Naive B cell (primary cell): ENCODE data around the gene NTM. TPM values are rescaled to one million over a fixed set of nuclear protein-coding genes. Genes with fewer than 3 reads are reported as not detected.

Source experiments
- ATAC-seq, 2 donors: fragments of 150-1000 bp; cut with Tn5 transposase; 2 replicates each; pipeline ENCODE4 v1.10.0; 2021; ENCODE audit warnings: low read depth in 2 of 2, mild to moderate bottlenecking in 2 of 2, moderate library complexity in 2 of 2
- DNase-seq: peaks from one replicate; pipeline ENCODE4 v3.0.0; 2022
- H3K27ac Mint-ChIP-seq, 6 donors: one replicate each; pipeline ENCODE4 v1.8.0; 2020 to 2022; ENCODE audit warnings: mild to moderate bottlenecking in 6 of 6, mixed read lengths in 6 of 6, moderate library complexity in 5 of 6, inconsistent platforms in 2 of 6
- H3K27me3 Mint-ChIP-seq, 3 donors: one replicate each; pipeline ENCODE4 v1.8.0; 2021 to 2022; ENCODE audit warnings: mixed read lengths in 3 of 3, mild to moderate bottlenecking in 1 of 3
- H3K36me3 Mint-ChIP-seq, 2 donors: one replicate each; pipeline ENCODE4 v1.8.0; 2020 to 2022; ENCODE audit warnings: mixed read lengths in 2 of 2, inconsistent platforms in 1 of 2, mild to moderate bottlenecking in 1 of 2
- H3K4me1 Mint-ChIP-seq, 3 donors: one replicate each; pipeline ENCODE4 v1.8.0; 2020 to 2022; ENCODE audit warnings: mixed read lengths in 3 of 3, inconsistent platforms in 1 of 3, mild to moderate bottlenecking in 1 of 3, moderate library complexity in 1 of 3
- H3K4me3 Mint-ChIP-seq, 8 donors: one replicate each; pipeline ENCODE4 v1.8.0; 2020 to 2022; ENCODE audit warnings: mild to moderate bottlenecking in 8 of 8, mixed read lengths in 8 of 8, moderate library complexity in 8 of 8, inconsistent platforms in 2 of 8
- H3K9me3 Mint-ChIP-seq, 7 donors: one replicate each; pipeline ENCODE4 v1.8.0; 2020 to 2022; ENCODE audit warnings: mixed read lengths in 7 of 7, mild to moderate bottlenecking in 5 of 7, inconsistent platforms in 2 of 7, moderate library complexity in 1 of 7
- polyA plus RNA-seq, 6 donors: library from polyadenylated mRNA; unstranded; fragments of 300-500 nt; fragmentation: Illumina TruSeq; gene quantifications; one replicate each; pipeline ENCODE4 v1.2.3, GENCODE V29; 2021; ENCODE audit warnings: low read depth in 6 of 6

The NTM gene
- polyA plus RNA-seq, 6 donors from 2014 or later: not detected

DNA sequence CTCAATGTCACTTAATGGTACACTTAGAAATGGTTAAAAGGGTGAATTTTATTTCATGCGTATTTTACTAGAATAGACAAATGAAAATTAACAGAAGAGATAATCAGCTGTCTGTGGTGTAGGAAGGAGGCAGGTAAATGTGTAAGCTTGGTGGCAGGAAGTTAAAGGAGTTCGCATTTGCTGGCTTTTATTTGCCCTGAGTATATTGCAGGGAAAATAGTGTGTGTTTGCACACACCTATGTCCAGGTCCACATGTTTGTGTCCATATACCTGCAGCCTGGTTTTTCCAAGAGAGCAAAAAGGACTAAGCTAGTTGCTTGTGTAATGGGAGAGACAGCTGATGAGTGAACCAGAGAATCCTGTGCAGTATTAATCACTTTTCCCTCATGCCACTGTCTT lies 16.0 kb downstream of the NTM start:
- Mint-ChIP-seq H3K27me3 (no peaks in the 10 kb centered on the region), H3K4me3 (no peak overlapping the region), H3K4me1 (no peaks in the 10 kb centered on the region), H3K36me3 (no peaks in the 10 kb centered on the region), H3K9me3 (peaks cover 0 to 6% (median 0%) of the 10 kb centered on the region in 7 donors), H3K27ac (no peak overlapping the region)
- ATAC-seq: no peak
- no peak for DNase-seq

DNA sequence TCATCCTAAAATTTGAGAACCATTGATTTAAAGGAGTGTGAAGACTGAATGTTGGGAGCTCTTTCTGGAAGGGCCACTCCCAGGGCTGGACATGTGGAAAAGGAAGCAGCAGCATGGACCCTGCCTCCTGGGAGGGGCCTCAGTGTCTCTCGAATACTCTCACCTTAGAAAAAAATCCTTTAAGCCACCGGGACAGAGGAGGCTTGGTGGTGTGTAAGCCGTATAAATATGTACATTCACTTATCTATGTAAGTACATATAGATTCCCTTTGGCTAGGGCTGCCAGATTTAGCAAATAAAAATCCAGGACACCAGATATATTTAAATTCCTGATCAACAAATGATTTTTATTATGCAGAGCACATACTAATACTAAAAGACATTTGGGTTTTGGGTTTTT lies 17.6 kb downstream of the NTM start:
- Mint-ChIP-seq H3K36me3 (no peaks in the 10 kb centered on the region), H3K27ac (no peak overlapping the region), H3K4me3 (no peak overlapping the region), H3K27me3 (no peaks in the 10 kb centered on the region), H3K9me3 (peaks cover 0 to 6% (median 0%) of the 10 kb centered on the region in 7 donors), H3K4me1 (no peaks in the 10 kb centered on the region)
- no peak for ATAC-seq
- no peak for DNase-seq

DNA sequence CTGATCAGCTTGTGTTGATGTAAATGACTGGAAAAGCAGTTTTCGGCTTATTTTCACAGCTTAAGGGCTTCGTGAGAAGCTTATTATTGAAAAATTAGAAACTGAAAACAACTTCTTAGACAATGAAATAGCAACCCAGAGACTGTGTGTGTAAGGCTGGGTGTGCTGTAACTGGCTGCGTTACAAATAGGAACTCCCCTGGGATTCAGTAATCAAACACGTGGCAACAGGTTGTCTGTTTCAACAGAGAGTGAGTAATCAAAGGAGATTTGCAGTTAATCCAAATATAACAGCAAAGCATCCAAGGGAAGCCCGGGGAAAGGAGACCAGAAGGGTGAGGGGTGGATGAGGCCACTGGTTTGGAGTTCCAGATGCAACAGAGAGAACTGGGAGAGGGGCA lies 19.2 kb downstream of the NTM start:
- H3K4me1 Mint-ChIP-seq: no peaks in the 10 kb centered on the region
- no peak overlapping the region for H3K4me3 Mint-ChIP-seq
- H3K9me3 Mint-ChIP-seq: peaks cover 0 to 6% (median 0%) of the 10 kb centered on the region in 7 donors
- no peaks in the 10 kb centered on the region for H3K36me3 Mint-ChIP-seq
- DNase-seq: no peak
- H3K27me3 Mint-ChIP-seq: no peaks in the 10 kb centered on the region
- no peak overlapping the region for H3K27ac Mint-ChIP-seq
- no peak for ATAC-seq

DNA sequence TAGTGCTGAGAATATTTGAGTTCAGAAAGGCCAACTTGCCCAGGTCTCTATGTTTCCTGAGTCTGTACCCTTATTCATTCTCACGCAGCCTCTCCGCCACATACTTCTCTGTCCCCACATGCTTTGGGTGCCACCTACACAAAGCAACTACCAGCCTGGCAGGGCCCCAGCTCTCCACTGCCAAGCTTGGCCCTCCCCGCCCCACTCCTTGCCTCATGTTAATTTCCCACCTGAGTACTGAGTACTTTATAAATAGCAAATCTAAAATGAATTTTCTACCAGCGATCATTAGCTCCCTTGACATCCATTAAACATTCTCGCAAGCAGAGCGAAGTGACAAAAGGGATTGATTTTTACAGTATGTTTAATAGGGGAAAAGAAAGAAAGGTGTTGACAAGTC lies 20.8 kb downstream of the NTM start:
- Mint-ChIP-seq H3K4me3 (no peak overlapping the region), H3K4me1 (no peaks in the 10 kb centered on the region), H3K27me3 (no peaks in the 10 kb centered on the region), H3K9me3 (peaks cover 0 to 11% (median 0%) of the 10 kb centered on the region in 7 donors), H3K27ac (no peak overlapping the region), H3K36me3 (no peaks in the 10 kb centered on the region)
- no peak for ATAC-seq
- no peak for DNase-seq

DNA sequence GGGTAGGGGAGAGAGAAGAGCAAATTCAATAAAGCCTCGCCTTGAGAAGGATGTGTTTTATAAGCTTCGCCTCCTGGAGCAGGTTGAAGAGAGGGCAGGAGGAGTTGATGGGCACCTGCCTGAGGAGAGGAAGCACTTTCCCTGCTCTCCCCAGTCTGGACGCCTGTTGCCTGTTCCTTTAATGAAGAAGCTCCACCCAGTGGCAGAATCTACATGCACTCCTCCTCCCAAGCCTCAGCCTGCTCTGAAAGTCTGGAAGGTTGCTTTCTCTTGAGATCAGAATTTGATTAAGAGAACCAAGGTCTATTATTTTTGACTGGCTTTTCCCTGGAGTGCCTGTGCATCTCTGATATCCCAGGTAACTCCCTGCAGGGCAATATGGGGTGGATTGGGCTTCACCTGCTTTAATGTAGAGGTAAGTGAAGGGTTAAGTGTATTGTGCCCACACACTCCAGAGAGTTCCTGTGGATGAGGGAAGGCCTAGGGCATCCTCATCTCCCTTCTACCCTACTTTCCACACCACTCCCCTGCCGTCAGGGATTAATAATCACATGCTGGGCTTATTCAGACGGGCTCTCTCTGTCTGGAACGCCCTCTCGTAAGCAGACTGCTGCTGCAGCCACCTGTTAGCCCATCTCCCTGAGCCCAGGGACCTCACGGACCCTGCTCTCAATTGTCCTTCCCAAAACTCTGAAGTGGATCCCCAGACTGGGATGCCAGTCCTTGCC lies 22.3 kb downstream of the NTM start:
- no peak overlapping the region for H3K4me3 Mint-ChIP-seq
- H3K9me3 Mint-ChIP-seq: peaks cover 0 to 13% (median 0%) of the 10 kb centered on the region in 7 donors
- no peak overlapping the region for H3K27ac Mint-ChIP-seq
- DNase-seq (no peak), ATAC-seq (no peak)
- H3K36me3 Mint-ChIP-seq: no peaks in the 10 kb centered on the region
- H3K4me1 Mint-ChIP-seq: no peaks in the 10 kb centered on the region
- H3K27me3 Mint-ChIP-seq: no peaks in the 10 kb centered on the region

DNA sequence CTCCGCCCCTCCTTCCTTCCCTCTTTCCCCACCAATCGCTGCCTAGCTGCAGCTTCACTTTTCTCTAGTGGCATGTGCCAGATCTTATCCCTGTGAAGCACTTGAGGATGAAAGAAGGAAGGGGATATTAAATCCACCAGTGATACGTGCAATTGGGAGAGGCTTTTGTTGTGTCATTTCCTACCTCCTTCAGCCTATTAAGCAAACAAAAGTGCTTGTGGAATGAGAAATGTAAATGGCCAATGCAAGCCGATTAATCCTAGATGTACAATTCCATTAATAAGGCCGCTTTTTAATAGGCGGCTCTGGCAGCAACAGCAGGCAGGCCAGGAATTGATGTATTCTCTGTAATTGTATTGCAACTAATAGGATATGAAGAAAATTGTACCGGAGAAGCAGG lies 23.3 kb downstream of the NTM start:
- H3K36me3 Mint-ChIP-seq: no peaks in the 10 kb centered on the region
- DNase-seq (no peak), ATAC-seq (no peak)
- H3K27me3 Mint-ChIP-seq: no peaks in the 10 kb centered on the region
- H3K4me3 Mint-ChIP-seq: no peak overlapping the region
- H3K27ac Mint-ChIP-seq: no peak overlapping the region
- H3K4me1 Mint-ChIP-seq: no peaks in the 10 kb centered on the region
- peaks cover 0 to 15% (median 0%) of the 10 kb centered on the region in 7 donors for H3K9me3 Mint-ChIP-seq

DNA sequence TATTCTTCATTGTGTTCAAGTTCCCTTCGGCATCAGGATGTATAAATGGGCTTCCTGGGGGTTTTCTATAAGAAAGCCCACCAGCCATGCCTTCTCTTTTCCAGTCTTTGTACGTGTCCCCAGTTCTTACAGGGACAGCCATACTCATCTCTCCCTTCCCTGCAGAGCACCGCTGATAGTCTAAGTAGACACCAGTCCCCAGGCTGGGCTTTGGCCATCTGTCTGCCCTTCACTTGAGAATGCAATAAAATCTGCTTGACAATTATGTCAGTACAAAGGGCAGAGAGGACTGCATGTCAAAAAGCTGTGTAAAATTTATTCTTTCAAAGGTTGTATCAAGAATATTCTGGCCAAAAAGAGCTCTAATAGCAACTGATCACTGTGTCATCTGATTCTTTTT lies 27.3 kb downstream of the NTM start:
- H3K4me1 Mint-ChIP-seq: no peaks in the 10 kb centered on the region
- H3K4me3 Mint-ChIP-seq: no peak overlapping the region
- no peak for DNase-seq
- H3K27me3 Mint-ChIP-seq: no peaks in the 10 kb centered on the region
- H3K36me3 Mint-ChIP-seq: no peaks in the 10 kb centered on the region
- ATAC-seq: no peak
- H3K27ac Mint-ChIP-seq: no peak overlapping the region
- H3K9me3 Mint-ChIP-seq: peaks cover 0 to 9% (median 0%) of the 10 kb centered on the region in 7 donors

DNA sequence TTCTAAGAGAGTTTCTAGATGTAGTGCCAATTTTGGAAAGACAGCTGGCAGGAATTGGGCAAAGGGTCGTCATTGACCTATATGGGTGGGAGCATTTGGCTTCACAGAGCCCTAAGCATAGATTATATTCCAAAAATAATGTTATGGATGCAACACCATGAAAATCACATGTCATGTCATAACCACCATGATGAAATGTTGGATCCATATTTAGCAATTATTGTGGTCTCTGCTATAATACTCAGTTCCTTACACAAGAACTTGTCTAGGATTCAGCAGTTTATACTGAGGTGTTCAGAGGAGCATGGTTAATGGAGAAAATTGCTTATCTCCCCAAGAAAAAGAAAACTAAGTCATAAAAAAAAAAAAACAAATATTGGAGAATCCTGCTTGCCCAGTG lies 31.6 kb downstream of the NTM start:
- no peak for DNase-seq
- Mint-ChIP-seq H3K27me3 (peaks cover 0 to under 1% (median 0%) of the 10 kb centered on the region in 3 donors), H3K4me1 (no peaks in the 10 kb centered on the region), H3K4me3 (no peak overlapping the region), H3K36me3 (no peaks in the 10 kb centered on the region), H3K27ac (no peak overlapping the region), H3K9me3 (peaks cover 0 to 4% (median 0%) of the 10 kb centered on the region in 7 donors)
- no peak for ATAC-seq

DNA sequence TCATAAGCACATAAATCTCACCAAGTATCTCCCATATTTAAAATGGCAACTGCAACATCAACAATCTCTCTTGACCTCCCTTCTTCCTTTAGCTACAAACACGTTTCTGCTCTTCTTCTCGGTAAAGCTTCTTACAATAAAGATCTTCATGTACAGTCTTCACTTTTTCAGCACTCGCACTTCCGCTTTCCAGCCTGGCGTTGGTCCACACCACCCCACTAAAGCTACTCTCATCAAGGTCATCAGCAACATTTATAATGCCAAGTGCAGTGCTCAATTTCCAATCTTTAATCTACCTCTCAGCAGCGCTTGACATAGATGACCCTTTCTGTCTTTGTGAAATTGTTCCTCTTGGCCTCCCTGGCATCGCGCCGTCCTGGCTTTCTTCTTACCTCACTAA lies 33.6 kb downstream of the NTM start:
- Mint-ChIP-seq H3K36me3 (no peaks in the 10 kb centered on the region), H3K4me1 (no peaks in the 10 kb centered on the region), H3K9me3 (no peaks in the 10 kb centered on the region), H3K27ac (no peak overlapping the region), H3K4me3 (no peak overlapping the region), H3K27me3 (peaks cover 0 to 5% (median 0%) of the 10 kb centered on the region in 3 donors)
- ATAC-seq (no peak), DNase-seq (no peak)

DNA sequence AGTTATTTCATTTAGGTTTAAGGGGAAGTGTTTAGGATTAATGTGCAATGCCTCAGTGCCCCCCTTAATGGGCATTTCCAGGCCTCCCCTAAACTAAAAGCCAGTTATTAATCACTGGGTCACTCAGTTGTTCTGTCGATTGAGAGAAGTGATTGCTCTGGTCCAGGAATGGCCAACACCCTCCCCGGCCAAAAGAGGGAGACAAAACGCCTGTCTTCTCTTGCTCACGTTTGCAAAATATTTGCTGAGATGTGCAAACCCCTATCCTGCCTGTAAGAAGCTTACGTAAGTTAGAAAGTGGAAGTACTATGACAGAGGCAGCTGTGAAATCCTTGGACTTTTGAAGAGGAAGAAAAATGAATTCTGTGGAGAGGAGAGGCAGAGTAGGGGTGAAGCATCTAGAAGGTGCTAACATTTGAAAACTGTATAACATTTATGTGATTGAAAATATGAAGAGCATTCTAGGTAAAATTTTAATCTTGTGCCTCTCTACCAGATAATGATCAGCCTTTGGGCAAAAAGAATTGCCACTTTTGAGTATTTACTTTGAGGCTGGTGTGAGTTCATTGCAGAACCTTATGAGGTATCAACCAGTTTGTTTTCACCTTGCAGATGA lies 37.7 kb downstream of the NTM start:
- H3K9me3 Mint-ChIP-seq: peaks cover 0 to 4% (median 0%) of the 10 kb centered on the region in 7 donors
- DNase-seq (no peak), ATAC-seq (no peak)
- H3K4me1 Mint-ChIP-seq: no peaks in the 10 kb centered on the region
- no peak overlapping the region for H3K27ac Mint-ChIP-seq
- peaks cover 0 to 5% (median 0%) of the 10 kb centered on the region in 3 donors for H3K27me3 Mint-ChIP-seq
- no peak overlapping the region for H3K4me3 Mint-ChIP-seq
- H3K36me3 Mint-ChIP-seq: no peaks in the 10 kb centered on the region

DNA sequence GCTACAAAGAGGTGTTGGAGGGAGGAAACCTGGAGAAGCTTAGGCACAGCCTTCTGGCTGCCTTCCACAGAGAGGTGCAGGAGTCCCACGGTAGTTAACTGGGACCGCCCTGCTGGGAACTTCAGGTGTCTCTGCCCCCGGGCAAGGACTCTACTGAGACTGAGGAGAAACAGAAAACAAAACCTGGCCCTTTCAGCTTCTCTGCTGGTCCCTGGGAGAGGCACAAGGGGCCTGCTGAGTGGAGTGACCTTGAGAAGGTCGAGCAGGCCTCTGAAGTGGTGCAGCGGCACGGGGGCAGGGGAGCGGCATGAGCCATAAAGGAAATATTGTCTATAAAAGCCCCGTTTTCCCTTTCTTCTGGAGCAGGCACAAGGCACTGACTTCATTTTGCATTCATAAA lies 38.9 kb downstream of the NTM start:
- Mint-ChIP-seq H3K36me3 (no peaks in the 10 kb centered on the region), H3K4me1 (no peaks in the 10 kb centered on the region), H3K4me3 (no peak overlapping the region), H3K9me3 (peaks cover 0 to 4% (median 0%) of the 10 kb centered on the region in 7 donors), H3K27me3 (peaks cover 0 to 5% (median 0%) of the 10 kb centered on the region in 3 donors), H3K27ac (no peak overlapping the region)
- ATAC-seq (no peak), DNase-seq (no peak)

DNA sequence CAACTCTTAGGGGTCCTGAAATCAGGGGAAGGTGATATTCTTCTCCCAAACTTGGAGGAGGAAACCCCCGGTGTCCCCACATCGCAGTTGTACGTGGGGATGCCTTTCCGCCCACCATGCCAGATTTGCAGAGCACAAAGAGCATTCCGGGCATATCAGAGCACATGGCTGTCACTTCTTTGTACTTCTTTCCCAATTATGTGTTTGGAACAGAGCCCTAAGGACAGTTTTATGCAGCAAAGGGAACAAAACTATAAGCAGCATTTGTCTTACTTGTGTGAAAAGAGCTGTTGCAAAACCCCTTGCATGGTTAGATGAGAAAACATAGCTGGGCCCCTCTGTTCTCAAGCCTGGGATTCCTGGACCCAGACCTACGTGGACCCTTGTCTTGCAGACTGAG lies 41.2 kb downstream of the NTM start:
- no peaks in the 10 kb centered on the region for H3K4me1 Mint-ChIP-seq

DNA sequence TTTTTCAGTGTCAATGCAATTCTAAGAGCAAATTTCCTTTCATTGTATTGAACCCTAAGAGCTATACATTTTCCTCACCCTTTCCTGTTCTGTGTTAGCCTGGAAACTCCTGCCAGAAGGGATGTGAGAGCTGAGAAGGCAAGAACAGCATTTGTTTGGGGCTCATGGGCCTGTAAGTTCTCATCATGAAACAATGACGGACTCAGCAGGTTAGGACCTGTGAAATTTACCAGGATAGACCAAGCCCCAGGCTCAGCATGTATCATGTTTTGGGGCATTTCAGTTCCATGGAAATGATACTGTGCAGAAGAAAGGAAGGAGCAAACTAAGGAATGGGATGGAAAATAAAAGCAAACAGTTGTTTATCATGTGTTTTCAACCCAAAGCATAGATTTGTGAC lies 41.6 kb downstream of the NTM start:
- Mint-ChIP-seq H3K4me1 (no peaks in the 10 kb centered on the region), H3K9me3 (peaks cover 0 to 7% (median 0%) of the 10 kb centered on the region in 7 donors), H3K36me3 (no peaks in the 10 kb centered on the region), H3K27ac (no peak overlapping the region), H3K27me3 (peaks cover 0 to 4% (median 0%) of the 10 kb centered on the region in 3 donors), H3K4me3 (no peak overlapping the region)
- ATAC-seq: no peak
- DNase-seq: no peak

More for the DNA sequence above, 41.2 kb downstream of the NTM start:
- ATAC-seq: no peak
- Mint-ChIP-seq H3K4me3 (no peak overlapping the region), H3K27ac (no peak overlapping the region), H3K27me3 (peaks cover 0 to 5% (median 0%) of the 10 kb centered on the region in 3 donors), H3K9me3 (peaks cover 0 to 6% (median 0%) of the 10 kb centered on the region in 7 donors), H3K36me3 (no peaks in the 10 kb centered on the region)
- DNase-seq: no peak

DNA sequence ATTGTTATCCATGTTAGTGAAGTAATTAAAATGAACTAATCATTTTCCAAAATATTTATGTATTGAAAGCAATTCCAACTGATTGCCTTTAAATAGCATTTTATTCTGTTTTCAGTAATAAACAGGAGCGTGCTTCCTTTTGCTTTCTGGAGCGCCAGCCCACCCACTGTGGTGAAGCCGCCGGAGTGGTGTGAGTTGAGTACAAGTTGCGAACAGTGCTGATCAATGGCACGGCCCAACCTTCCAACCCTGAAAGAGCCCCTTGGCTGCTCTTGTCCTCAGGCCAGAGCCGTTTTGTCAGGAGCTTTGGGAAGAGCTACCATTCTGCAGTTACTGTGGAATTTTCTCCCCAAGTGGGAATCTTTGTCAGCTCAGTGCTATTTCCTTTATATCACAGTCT lies 42.8 kb downstream of the NTM start:
- no peak overlapping the region for H3K27ac Mint-ChIP-seq

More for the DNA sequence above, 42.8 kb downstream of the NTM start:
- ATAC-seq (no peak), DNase-seq (no peak)
- Mint-ChIP-seq H3K4me3 (no peak overlapping the region), H3K4me1 (no peaks in the 10 kb centered on the region), H3K36me3 (no peaks in the 10 kb centered on the region), H3K9me3 (peaks cover 0 to 7% (median 0%) of the 10 kb centered on the region in 7 donors), H3K27me3 (no peaks in the 10 kb centered on the region)
